Peyer's patch (tissue), 4 donors: ENCODE results near the gene SCARF2. TPM values are rescaled to one million over a fixed set of nuclear protein-coding genes. Genes with fewer than 3 reads are reported as not detected.

Source experiments
- DNase-seq, 3 donors: peaks; one replicate each; pipeline ENCODE4 v3.0.0-alpha.2; 2017 to 2019
- H3K27ac ChIP-seq, 4 donors: fragments of 200-600 bp; sonication (generic); one replicate each; pipeline ENCODE4 v1.5.1; 2016 to 2019
- H3K27me3 ChIP-seq, 2 donors: fragments of 200-600 bp; sonication (generic); one replicate each; pipeline ENCODE4 v1.5.1; 2019
- H3K36me3 ChIP-seq, 3 donors: fragments of 200-600 bp; sonication (generic); one replicate each; pipeline ENCODE4 v1.5.1; 2016 to 2019
- H3K4me1 ChIP-seq, 4 donors: fragments of 200-600 bp; sonication (generic); one replicate each; pipeline ENCODE4 v1.5.1; 2016 to 2019
- H3K4me3 ChIP-seq, 4 donors: fragments of 200-600 bp; sonication (generic); 1 replicate in 3 of 4; 2 replicates in 1 of 4; pipeline ENCODE4 v1.5.1; 2016 to 2019; ENCODE audit warnings: mild to moderate bottlenecking in 1 of 4
- H3K9me3 ChIP-seq, 4 donors: fragments of 200-600 bp; sonication (generic); one replicate each; pipeline ENCODE4 v1.5.1; 2016 to 2019; ENCODE audit warnings: mild to moderate bottlenecking in 1 of 4
- CTCF ChIP-seq, 6 experiments: fragments of 450-650 bp in 4 of 6; fragments of 200-600 bp in 2 of 6; sonication (generic) in 1 of 6; IDR thresholded peaks; one replicate each; pipeline ENCODE4 v1.5.1; 2017 to 2019; ENCODE audit warnings: antibody characterized with exemption in 6 of 6, mild to moderate bottlenecking in 3 of 6, moderate library complexity in 1 of 6
- POLR2A ChIP-seq, 2 donors: fragments of 450-650 bp; IDR thresholded peaks; one replicate each; pipeline ENCODE4 v1.5.1; 2017; ENCODE audit warnings: antibody characterized with exemption in 2 of 2, mild to moderate bottlenecking in 2 of 2, moderate library complexity in 2 of 2
- total RNA-seq, 4 donors: library from RNA; depleted of rRNA; stranded (reverse); fragments of >200 nt; gene quantifications; one replicate each; pipeline ENCODE4 v1.1.0, GENCODE V29; 2016

SCARF2 gene
- total RNA-seq, 4 donors from 2014 or later, result 3.5 to 8.3 (median 5.2) TPM

GRCh38 chr22:20403779-20404140 lies 33.9 kb downstream of the SCARF2 start:
- DNase-seq, result no peak
- H3K4me1 ChIP-seq, result no peaks in the 10 kb centered on the region
- no peak overlapping the region for H3K4me3 ChIP-seq
- TF ChIP-seq POLR2A (IDR thresholded peaks at IDR 0.05), result no peak
- TF ChIP-seq CTCF (IDR thresholded peaks at IDR 0.05), result no peak
- peaks cover 0 to 30% (median 0%) of the 10 kb centered on the region in 3 donors for H3K36me3 ChIP-seq
- H3K9me3 ChIP-seq, result no peaks in the 10 kb centered on the region
- H3K27ac ChIP-seq, result no peak overlapping the region
- H3K27me3 ChIP-seq, result no peaks in the 10 kb centered on the region

- no peaks in the 10 kb centered on the region for H3K9me3 ChIP-seq
- peaks cover 0 to 30% (median 0%) of the 10 kb centered on the region in 3 donors for H3K36me3 ChIP-seq
- no peak for DNase-seq
- H3K4me1 ChIP-seq, result no peaks in the 10 kb centered on the region
- no peak overlapping the region for H3K27ac ChIP-seq
- H3K27me3 ChIP-seq, result no peaks in the 10 kb centered on the region
- TF ChIP-seq CTCF (IDR thresholded peaks at IDR 0.05) (no peak), POLR2A (IDR thresholded peaks at IDR 0.05) (no peak)
- H3K4me3 ChIP-seq, result no peak overlapping the region
These were observed 34.5 kb downstream of the SCARF2 start for GRCh38 chr22:20402960-20403778.

GRCh38 chr22:20401376-20402014 lies 36.1 kb downstream of the SCARF2 start:
- no peak for DNase-seq
- no peak overlapping the region for H3K4me3 ChIP-seq
- H3K4me1 ChIP-seq, result peaks cover 0 to under 1% (median 0%) of the 10 kb centered on the region in 4 donors
- TF ChIP-seq CTCF (IDR thresholded peaks at IDR 0.05), result no peak
- TF ChIP-seq POLR2A (IDR thresholded peaks at IDR 0.05), result no peak
- no peak overlapping the region for H3K27ac ChIP-seq
- peaks cover 0 to 18% (median 0%) of the 10 kb centered on the region in 3 donors for H3K36me3 ChIP-seq
- H3K27me3 ChIP-seq, result no peaks in the 10 kb centered on the region
- no peaks in the 10 kb centered on the region for H3K9me3 ChIP-seq

GRCh38 chr22:20400606-20401375 lies 36.8 kb downstream of the SCARF2 start:
- Histone ChIP-seq H3K27me3 (no peaks in the 10 kb centered on the region), H3K27ac (no peak overlapping the region), H3K4me1 (peaks cover 0 to 3% (median 0%) of the 10 kb centered on the region in 4 donors), H3K4me3 (no peak overlapping the region), H3K9me3 (no peaks in the 10 kb centered on the region), H3K36me3 (peaks cover 0 to 11% (median 0%) of the 10 kb centered on the region in 3 donors)
- TF ChIP-seq CTCF (IDR thresholded peaks at IDR 0.05) (no peak), POLR2A (IDR thresholded peaks at IDR 0.05) (no peak)
- DNase-seq, result no peak

GRCh38 chr22:20399866-20400605 lies 37.6 kb downstream of the SCARF2 start:
- no peak for TF ChIP-seq CTCF (IDR thresholded peaks at IDR 0.05)
- no peak for TF ChIP-seq POLR2A (IDR thresholded peaks at IDR 0.05)
- Histone ChIP-seq H3K27ac (no peak overlapping the region), H3K4me3 (no peak overlapping the region), H3K36me3 (peaks cover 0 to 5% (median 0%) of the 10 kb centered on the region in 3 donors), H3K27me3 (no peaks in the 10 kb centered on the region), H3K9me3 (no peaks in the 10 kb centered on the region), H3K4me1 (peaks cover 0 to 5% (median 1%) of the 10 kb centered on the region in 4 donors)
- DNase-seq, result no peak
